ENCODE results near the gene JAM3. TPM values are rescaled to one million over a fixed set of nuclear protein-coding genes. Genes with fewer than 3 reads are reported as not detected.

JAM3 gene
- total RNA-seq, 6 experiments from 2014 or later: 49.6 to 58.6 (median 55.2) TPM

GRCh38 chr11:134049303-134049702 is 19.6 kb upstream of the JAM3 start:
- Mint-ChIP-seq H3K27ac (no peak overlapping the region), H3K4me3 (no peak overlapping the region), H3K4me1 (ENCODE audit: low read depth) (peaks cover 22% of the 10 kb centered on the region), H3K36me3 (ENCODE audit: low read depth) (no peaks in the 10 kb centered on the region), H3K27me3 (ENCODE audit: insufficient read depth) (peaks cover 11% of the 10 kb centered on the region), H3K9me3 (no peaks in the 10 kb centered on the region)
- DNase-seq: no peak
- TF ChIP-seq CTCF (IDR thresholded peaks at IDR 0.05): no peak

- Mint-ChIP-seq H3K27ac (no peak overlapping the region), H3K9me3 (no peaks in the 10 kb centered on the region), H3K36me3 (ENCODE audit: low read depth) (no peaks in the 10 kb centered on the region), H3K4me3 (peak overlapping the region; percentile 58), H3K27me3 (ENCODE audit: insufficient read depth) (peaks cover 17% of the 10 kb centered on the region), H3K4me1 (ENCODE audit: low read depth) (peaks cover 22% of the 10 kb centered on the region)
- peak; percentile 98 for TF ChIP-seq CTCF (IDR thresholded peaks at IDR 0.05)
- peak; percentile 24 for DNase-seq
Measured at GRCh38 chr11:134050541-134051383, 18.1 kb upstream of the JAM3 start.

- Mint-ChIP-seq H3K4me1 (ENCODE audit: low read depth) (peaks cover 8% of the 10 kb centered on the region), H3K27me3 (ENCODE audit: insufficient read depth) (peaks cover 20% of the 10 kb centered on the region), H3K36me3 (ENCODE audit: low read depth) (no peaks in the 10 kb centered on the region), H3K27ac (no peak overlapping the region), H3K9me3 (no peaks in the 10 kb centered on the region), H3K4me3 (no peak overlapping the region; the same call in 1 of the 2 replicates)
- DNase-seq: no peak
- no peak for TF ChIP-seq CTCF (IDR thresholded peaks at IDR 0.05)
Measured at GRCh38 chr11:134052395-134052987, 16.4 kb upstream of the JAM3 start.

- Mint-ChIP-seq H3K4me3 (no peak overlapping the region), H3K36me3 (ENCODE audit: low read depth) (no peaks in the 10 kb centered on the region), H3K9me3 (peaks cover 4% of the 10 kb centered on the region; the same call in 1 of the 2 replicates), H3K4me1 (ENCODE audit: low read depth) (peaks cover under 1% of the 10 kb centered on the region; the same call in 1 of the 2 replicates), H3K27me3 (ENCODE audit: insufficient read depth) (peaks cover 25% of the 10 kb centered on the region), H3K27ac (no peak overlapping the region)
- TF ChIP-seq CTCF (IDR thresholded peaks at IDR 0.05): no peak
- DNase-seq: no peak
Measured at GRCh38 chr11:134052988-134053945, 15.6 kb upstream of the JAM3 start.

GRCh38 chr11:134055029-134055428 is 13.8 kb upstream of the JAM3 start:
- no peak overlapping the region for H3K4me3 Mint-ChIP-seq
- DNase-seq: no peak
- H3K9me3 Mint-ChIP-seq: peaks cover 4% of the 10 kb centered on the region; the same call in 1 of the 2 replicates
- no peaks in the 10 kb centered on the region for H3K36me3 Mint-ChIP-seq (ENCODE audit: low read depth)
- no peak for TF ChIP-seq CTCF (IDR thresholded peaks at IDR 0.05)
- H3K27ac Mint-ChIP-seq: no peak overlapping the region
- H3K27me3 Mint-ChIP-seq (ENCODE audit: insufficient read depth): peaks cover 29% of the 10 kb centered on the region
- H3K4me1 Mint-ChIP-seq (ENCODE audit: low read depth): no peaks in the 10 kb centered on the region; the same call in 1 of the 2 replicates
